A172 (cell line): ENCODE results near the gene NR1H2. TPM values are rescaled to one million over a fixed set of nuclear protein-coding genes. Genes with fewer than 3 reads are reported as not detected.

ENCODE experiments used
- DNase-seq: peaks from one replicate; pipeline ENCODE4 v3.0.0-alpha.2; 2015; ENCODE audit warnings: low spot score
- total RNA-seq: library from RNA; depleted of rRNA; stranded (reverse); fragments of >200 nt; shearing (Covaris generic); gene quantifications from 2 replicates; pipeline ENCODE4 v1.2.3, GENCODE V29; 2014

The NR1H2 gene
- total RNA-seq, 1 experiment from 2014 or later, result 97.3 TPM

GRCh38 chr19:50401605-50402450 is 25.6 kb downstream of the NR1H2 start:
- DNase-seq, result no peak

DNA sequence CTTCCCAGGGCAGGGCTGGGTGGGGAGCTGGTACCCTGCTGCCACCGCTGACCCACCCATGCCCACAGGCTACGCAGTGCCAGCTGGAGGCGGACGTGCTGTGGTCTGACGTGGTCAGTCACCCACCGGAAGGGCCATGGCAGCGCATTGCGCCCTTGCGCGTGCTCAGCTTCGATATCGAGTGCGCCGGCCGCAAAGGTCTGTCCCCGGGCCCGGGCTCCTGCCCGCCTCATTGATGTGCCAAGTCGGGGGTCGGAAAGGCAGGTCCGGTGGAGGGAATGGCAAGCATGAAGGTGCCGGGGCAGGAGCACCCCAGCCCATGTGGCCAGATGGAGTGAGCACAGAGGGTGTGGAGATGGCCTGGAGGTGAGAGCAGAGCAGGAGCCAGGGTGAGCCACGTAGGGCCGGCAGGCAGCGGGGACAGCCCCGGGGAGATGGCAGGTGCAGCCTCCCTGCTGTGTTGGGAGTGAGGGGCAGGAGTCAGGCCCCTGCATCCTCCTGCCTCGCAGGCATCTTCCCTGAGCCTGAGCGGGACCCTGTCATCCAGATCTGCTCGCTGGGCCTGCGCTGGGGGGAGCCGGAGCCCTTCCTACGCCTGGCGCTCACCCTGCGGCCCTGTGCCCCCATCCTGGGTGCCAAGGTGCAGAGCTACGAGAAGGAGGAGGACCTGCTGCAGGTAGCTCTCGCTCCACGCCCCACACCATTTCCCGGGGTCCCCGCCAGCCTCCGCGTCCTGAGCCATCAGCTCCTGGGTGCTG is 26.5 kb downstream of the NR1H2 start:
- no peak for DNase-seq

DNA sequence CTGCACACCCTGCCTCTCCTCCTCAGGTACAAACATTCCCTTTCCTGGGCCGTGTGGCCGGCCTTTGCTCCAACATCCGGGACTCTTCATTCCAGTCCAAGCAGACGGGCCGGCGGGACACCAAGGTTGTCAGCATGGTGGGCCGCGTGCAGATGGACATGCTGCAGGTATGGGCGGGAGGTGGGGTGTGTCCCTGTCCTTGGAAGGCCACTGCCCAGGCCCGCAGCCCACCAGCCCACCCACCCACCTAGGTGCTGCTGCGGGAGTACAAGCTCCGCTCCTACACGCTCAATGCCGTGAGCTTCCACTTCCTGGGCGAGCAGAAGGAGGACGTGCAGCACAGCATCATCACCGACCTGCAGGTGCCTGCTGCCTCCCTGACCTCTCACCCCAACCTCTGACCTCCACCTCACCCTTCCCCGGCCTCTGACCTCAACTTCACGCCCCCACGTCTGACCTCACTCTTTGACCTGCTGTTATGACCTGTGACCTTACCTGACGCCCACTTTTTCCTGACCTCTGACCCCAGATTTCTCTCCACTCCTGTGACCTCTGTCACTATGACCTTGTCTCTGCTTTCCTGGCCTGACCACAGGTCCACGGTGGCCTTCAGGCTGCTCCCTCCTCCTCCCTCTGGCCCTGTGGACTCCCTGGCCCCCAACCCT is 30.0 kb downstream of the NR1H2 start:
- DNase-seq, result no peak

- DNase-seq, result no peak
Measured at GRCh38 chr19:50406829-50407228, 30.6 kb downstream of the NR1H2 start.

GRCh38 chr19:50409347-50409746 is 33.1 kb downstream of the NR1H2 start:
- no peak for DNase-seq

- DNase-seq, result no peak
Measured at GRCh38 chr19:50410109-50410508, 33.9 kb downstream of the NR1H2 start.

DNA sequence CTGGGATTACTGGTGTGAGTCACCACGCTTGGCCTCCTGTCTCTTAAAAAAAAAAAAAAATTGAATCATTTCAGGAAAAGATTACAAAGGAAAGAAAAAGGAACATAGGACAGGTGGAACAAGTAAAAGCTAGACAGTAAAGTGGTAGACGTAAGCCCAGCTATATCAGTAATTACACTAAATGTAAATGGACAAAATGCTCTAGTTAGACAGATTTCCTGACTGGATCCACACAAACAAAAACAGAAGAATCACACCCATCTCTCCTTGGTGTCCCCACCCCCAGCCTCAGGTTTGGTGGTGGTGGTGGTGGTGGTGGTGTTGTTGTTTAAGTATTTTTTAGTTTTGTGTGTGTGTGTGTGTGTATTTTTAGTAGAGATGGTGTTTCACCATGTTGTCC is 36.2 kb downstream of the NR1H2 start:
- DNase-seq, result no peak

DNA sequence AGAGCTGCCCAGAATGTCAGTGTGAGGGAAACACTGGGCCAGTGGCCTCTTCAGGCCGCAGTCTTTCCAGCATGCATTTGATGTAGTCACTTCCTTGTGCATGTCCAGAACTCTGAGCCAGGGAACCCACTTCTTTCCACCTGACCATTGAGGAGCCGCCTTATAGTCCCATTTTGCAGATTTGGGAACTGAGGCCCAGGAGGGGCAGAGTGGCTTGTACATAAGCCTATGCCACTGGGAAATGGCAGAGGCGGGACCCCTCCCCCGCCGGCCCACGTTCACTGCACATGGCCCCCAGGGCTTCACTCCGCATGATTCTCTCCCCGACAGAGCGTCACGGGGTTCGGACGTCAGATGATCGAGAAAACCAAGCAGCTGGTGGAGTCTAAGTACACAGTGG is 36.8 kb downstream of the NR1H2 start:
- DNase-seq, result no peak

GRCh38 chr19:50413531-50413930 is 37.3 kb downstream of the NR1H2 start:
- DNase-seq, result no peak

- peak; percentile 22 for DNase-seq
Measured at GRCh38 chr19:50414864-50415660, 38.8 kb downstream of the NR1H2 start.

DNA sequence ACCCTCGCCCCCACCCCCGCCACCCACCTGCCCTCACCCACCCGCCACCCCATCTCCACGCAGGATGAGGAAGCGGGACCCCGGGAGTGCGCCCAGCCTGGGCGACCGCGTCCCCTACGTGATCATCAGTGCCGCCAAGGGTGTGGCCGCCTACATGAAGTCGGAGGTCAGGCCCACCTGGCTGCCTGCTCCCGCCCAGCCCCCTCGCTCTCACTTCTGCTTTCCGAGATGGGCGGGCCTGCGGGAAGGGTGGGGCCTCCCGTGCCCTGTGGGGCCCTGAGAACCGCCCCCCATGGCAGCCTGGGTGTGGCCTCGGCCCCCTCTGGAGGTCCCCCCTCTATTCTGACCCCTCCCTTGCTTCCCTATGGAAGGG is 39.4 kb downstream of the NR1H2 start:
- no peak for DNase-seq

- DNase-seq, result no peak
Measured at GRCh38 chr19:50416034-50416977, 40.0 kb downstream of the NR1H2 start.

DNA sequence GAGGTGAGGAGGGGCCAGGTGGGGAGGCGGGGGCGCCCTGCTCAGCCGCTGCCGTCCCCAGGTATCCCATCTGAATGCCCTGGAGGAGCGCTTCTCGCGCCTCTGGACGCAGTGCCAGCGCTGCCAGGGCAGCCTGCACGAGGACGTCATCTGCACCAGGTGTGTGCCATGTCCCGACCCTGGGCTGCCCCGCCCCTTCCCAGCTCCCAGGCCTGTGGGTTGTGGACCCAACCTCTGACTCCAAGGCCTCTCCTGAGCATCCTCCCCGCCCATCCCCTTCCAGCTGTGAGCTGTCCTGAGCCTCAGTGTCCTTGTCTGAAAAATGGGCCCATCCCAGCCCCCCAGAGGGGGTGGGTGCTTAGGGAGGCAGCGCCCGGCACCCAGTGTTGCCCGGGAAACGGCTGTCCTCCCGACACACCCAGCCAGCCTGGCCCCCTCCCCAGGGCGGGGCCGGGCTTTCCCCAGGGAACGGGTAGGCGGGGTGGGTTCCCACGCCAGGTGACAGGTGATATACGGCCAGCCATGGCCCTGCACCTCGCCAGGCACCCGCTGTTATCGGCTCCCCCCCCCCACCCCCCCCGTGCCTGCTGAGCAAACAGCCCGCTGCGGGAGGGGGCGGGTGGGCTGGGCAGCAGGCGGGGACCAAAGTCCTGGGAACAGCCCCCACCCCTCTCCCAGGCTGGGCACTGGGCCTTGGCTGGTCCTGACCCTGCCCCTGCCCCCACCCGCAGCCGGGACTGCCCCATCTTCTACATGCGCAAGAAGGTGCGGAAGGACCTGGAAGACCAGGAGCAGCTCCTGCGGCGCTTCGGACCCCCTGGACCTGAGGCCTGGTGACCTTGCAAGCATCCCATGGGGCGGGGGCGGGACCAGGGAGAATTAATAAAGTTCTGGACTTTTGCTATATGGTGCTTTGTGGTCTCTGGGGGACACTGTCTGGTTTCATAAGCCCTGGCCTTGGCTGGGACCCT is 41.1 kb downstream of the NR1H2 start:
- DNase-seq, result no peak

- no peak for DNase-seq
Measured at GRCh38 chr19:50418176-50419021, 42.1 kb downstream of the NR1H2 start, which contains the start of gene SPIB. SPIB (plus strand) TSS chr19:50418938; CDS start chr19:50418963, 25 bp downstream.

- no peak for DNase-seq
Measured at GRCh38 chr19:50419022-50419579, 42.8 kb downstream of the NR1H2 start.

DNA sequence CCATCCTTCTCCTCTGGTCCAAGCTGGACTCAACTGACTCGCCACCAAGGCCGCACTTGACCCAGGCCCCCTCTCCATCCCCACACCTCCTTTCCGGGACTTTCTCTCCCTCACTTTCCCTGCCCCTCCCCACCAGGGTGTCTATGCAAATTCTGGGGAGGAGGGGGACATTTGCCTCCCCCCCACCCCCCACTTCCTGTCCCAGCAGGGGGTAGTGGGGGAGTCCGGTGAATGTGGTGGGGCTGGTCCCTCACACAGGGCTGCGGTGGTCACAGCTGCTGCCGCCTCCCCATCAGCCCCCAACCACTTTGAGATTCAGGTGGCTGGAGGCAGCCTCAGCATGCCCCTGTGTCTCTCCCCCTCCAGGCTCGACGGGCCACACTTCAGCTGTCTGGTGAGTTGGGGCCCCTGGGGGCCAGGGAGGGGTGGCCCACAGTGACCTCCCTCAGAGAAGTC is 43.4 kb downstream of the NR1H2 start:
- DNase-seq, result no peak

- no peak for DNase-seq
Measured at GRCh38 chr19:50420127-50420526, 43.9 kb downstream of the NR1H2 start.

GRCh38 chr19:50420808-50421207 is 44.6 kb downstream of the NR1H2 start:
- DNase-seq, result no peak
